HL-60 (cell line): Measurements from ENCODE around the gene PCP4.

ENCODE experiments used
- CTCF ChIP-seq: IDR thresholded peaks from one replicate; pipeline ENCODE4 v1.5.1; 2011; ENCODE audit warnings: low read length, control low read depth, inconsistent platforms; ENCODE audit not compliant: insufficient read depth
- GABPA ChIP-seq: IDR thresholded peaks from 2 replicates; pipeline ENCODE4 v1.6.1; 2012; ENCODE audit warnings: low read depth
- POLR2AphosphoS5 ChIP-seq: IDR thresholded peaks from 2 replicates; pipeline ENCODE4 v1.6.1; 2012; ENCODE audit warnings: low read depth

DNA sequence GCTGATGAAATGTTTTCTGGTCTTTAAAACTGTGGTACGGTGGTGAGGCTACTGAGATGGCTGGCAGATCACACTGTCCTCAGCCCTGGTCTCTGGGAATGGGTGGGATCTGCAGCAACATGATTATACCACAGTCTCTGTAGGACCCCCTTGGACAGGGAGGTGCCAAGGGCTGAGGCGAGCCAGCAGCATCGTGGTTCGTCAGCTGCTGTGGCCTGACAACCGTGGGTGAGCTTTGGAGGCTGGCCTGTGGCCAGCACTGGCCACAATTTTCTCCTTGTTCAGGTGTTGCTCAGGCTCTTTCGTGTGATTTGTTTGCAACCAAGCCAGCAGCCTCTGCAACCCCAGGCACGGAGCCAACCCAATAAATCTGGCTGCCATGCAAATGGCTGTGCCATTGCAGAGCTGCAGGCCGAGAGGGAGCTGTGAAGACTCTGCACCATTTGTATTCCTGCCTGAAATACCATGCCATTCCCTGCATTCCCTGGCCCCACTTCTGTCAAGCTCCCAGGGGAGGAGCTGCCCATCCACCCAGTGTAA, 70.9 kb downstream of the PCP4 start:
- TF ChIP-seq CTCF (no peak), GABPA (no peak), POLR2AphosphoS5 (no peak)
